GM12878 (cell line): ENCODE data around the gene ADCY6. TPM values are rescaled to one million over a fixed set of nuclear protein-coding genes. Genes with fewer than 3 reads are reported as not detected.

Experiments used
- ATAC-seq: fragments of 200-7000 bp; cut with Tn5 transposase; 3 replicates; pipeline ENCODE4 v1.9.1; 2020; ENCODE audit warnings: mild to moderate bottlenecking, moderate library complexity
- BruUV-seq: library from RNA; stranded (reverse); fragments of 400-500 nt; replicated peaks from 2 replicates; lab custom pipeline; 2021; lab: Mats Ljungman, UMichigan
- CTCF ChIA-PET: fragments of 300-600 bp; sonication (Branson Sonifier 250); formaldehyde crosslinking; extraction: SDS; loops from one replicate; lab custom pipeline; 2021; ENCODE audit warnings: inconsistent platforms; lab: Yijun Ruan, JAX
- POLR2A ChIA-PET: fragments of 350-600 bp; formaldehyde crosslinking; extraction: SDS; loops from one replicate; lab custom pipeline; 2021; ENCODE audit warnings: inconsistent platforms; lab: Charles Lee
- RAD21 ChIA-PET: fragments of 300-600 bp; sonication (Branson Sonifier 250); formaldehyde crosslinking; loops from one replicate; lab custom pipeline; 2023; ENCODE audit warnings: antibody characterized with exemption; ENCODE audit not compliant: unreplicated experiment; lab: Charles Lee
- SMC1A ChIA-PET: fragments of 300-600 bp; sonication (Branson Sonifier 250); formaldehyde crosslinking; loops from one replicate; lab custom pipeline; 2023; ENCODE audit not compliant: unreplicated experiment, uncharacterized antibody; lab: Charles Lee
- DNase-seq: peaks from one replicate; pipeline ENCODE4 v3.0.0-alpha.2; 2011; ENCODE audit warnings: low read depth, low spot score
- FAIRE-seq: peaks from 3 replicates; lab custom pipeline; 2011; peaks lifted over from hg19 to GRCh38; lab: Jason Lieb, UNC
- H2AFZ ChIP-seq: 2 replicates; pipeline ENCODE4 v1.6.0; 2011; ENCODE audit warnings: low read depth, low read length, control low read depth; ENCODE audit not compliant: control insufficient read depth
- H3K27ac ChIP-seq: 2 replicates; pipeline ENCODE4 v1.5.1; 2011; ENCODE audit warnings: control low read depth; ENCODE audit not compliant: control insufficient read depth, insufficient read depth
- H3K27me3 ChIP-seq, 2 experiments: replicated peaks in 1 of 2; 2 replicates each; pipeline versions ENCODE4 v1.6.0 to v1.6.1; 2011; ENCODE audit warnings: low read length in 1 of 2; ENCODE audit not compliant: control insufficient read depth in 2 of 2, insufficient read depth in 2 of 2
- H3K36me3 ChIP-seq, 2 experiments: 2 replicates each; pipeline ENCODE4 v1.5.1; 2011; ENCODE audit warnings: low read length in 1 of 2; ENCODE audit not compliant: control insufficient read depth in 2 of 2, insufficient read depth in 2 of 2
- H3K4me1 ChIP-seq: 2 replicates; pipeline ENCODE4 v1.6.1; 2011; ENCODE audit warnings: mild to moderate bottlenecking, low read length, moderate library complexity, mixed read lengths; ENCODE audit not compliant: control insufficient read depth, insufficient read depth
- H3K4me2 ChIP-seq: 2 replicates; pipeline ENCODE4 v1.6.0; 2011; ENCODE audit warnings: control low read depth; ENCODE audit not compliant: control insufficient read depth, insufficient read depth
- H3K4me3 ChIP-seq: fragments of 200-600 bp; sonication (generic); 2 replicates; pipeline ENCODE4 v1.5.1; 2016
- H3K79me2 ChIP-seq: 2 replicates; pipeline ENCODE4 v1.6.0; 2011; ENCODE audit warnings: low read length; ENCODE audit not compliant: control insufficient read depth, insufficient read depth
- H3K9ac ChIP-seq: 2 replicates; pipeline ENCODE4 v1.8.0; 2011; ENCODE audit warnings: low read length, control low read depth, mixed read lengths; ENCODE audit not compliant: control insufficient read depth, insufficient read depth
- H3K9me3 ChIP-seq: replicated peaks from 3 replicates; pipeline ENCODE4 v1.5.1; 2011; ENCODE audit warnings: mild to moderate bottlenecking, low read length; ENCODE audit not compliant: control insufficient read depth, insufficient read depth
- H4K20me1 ChIP-seq: 2 replicates; pipeline ENCODE4 v1.6.0; 2011; ENCODE audit not compliant: control insufficient read depth, insufficient read depth
- BCL11A ChIP-seq: IDR thresholded peaks from 2 replicates; pipeline ENCODE4 v1.6.1; 2011; ENCODE audit warnings: low read depth, low read length
- BMI1 ChIP-seq: fragments of 450-650 bp; IDR thresholded peaks from 2 replicates; pipeline ENCODE4 v1.6.1; 2016; ENCODE audit warnings: mild to moderate bottlenecking, moderate library complexity, borderline replicate concordance
- KAT2A ChIP-seq: conservative IDR thresholded peaks from 2 replicates; pipeline ENCODE4 v1.6.1; 2011; ENCODE audit warnings: low read depth, low read length; ENCODE audit not compliant: control insufficient read depth
- RAD51 ChIP-seq: fragments of 450-650 bp; IDR thresholded peaks from 2 replicates; pipeline ENCODE4 v1.6.1; 2016; ENCODE audit warnings: moderate library complexity, mild to moderate bottlenecking, inconsistent platforms
- STAT1 ChIP-seq: fragments of 450-650 bp; conservative IDR thresholded peaks from 2 replicates; pipeline ENCODE4 v1.6.1; 2014; ENCODE audit warnings: antibody characterized with exemption, mild to moderate bottlenecking
- TCF3 ChIP-seq: IDR thresholded peaks from 2 replicates; pipeline ENCODE4 v1.6.1; 2012; ENCODE audit warnings: low read depth, mild to moderate bottlenecking, low read length, borderline replicate concordance; ENCODE audit not compliant: insufficient read depth
- USF1 ChIP-seq: IDR thresholded peaks from 2 replicates; pipeline ENCODE4 v1.6.1; 2011; ENCODE audit warnings: borderline replicate concordance, low read depth, mild to moderate bottlenecking, moderate library complexity, mixed read lengths, low read length; ENCODE audit not compliant: insufficient read depth; ENCODE audit errors: extremely low read length
- ZNF24 ChIP-seq: fragments of 450-650 bp; IDR thresholded peaks from 2 replicates; pipeline ENCODE4 v1.6.1; 2017; ENCODE audit warnings: antibody characterized with exemption, mild to moderate bottlenecking
- WGBS: methylation state at CpG from one replicate; pipeline ENCODE4 v1.1.6; 2016; ENCODE audit warnings: low lambda C conversion rate; ENCODE audit not compliant: insufficient replicate concordance, insufficient coverage; ENCODE audit errors: missing lambda C conversion rate; 5-methylcytosine and 5-hydroxymethylcytosine counted together
- in situ Hi-C: fragments of 300-500 bp; cut with MboI; formaldehyde crosslinking; loops from 9 replicates; pipeline ENCODE4 v1.14.3; 2018; ENCODE audit warnings: mixed read lengths
- intact Hi-C: fragments of 100-400 bp; cut with micrococcal nuclease; formaldehyde crosslinking; loops from one replicate; pipeline ENCODE4 v1.14.2; 2022; ENCODE audit not compliant: unreplicated experiment
- polyA plus RNA-seq, 11 experiments: library from polyadenylated mRNA; depleted of rRNA in 4 of 11; unstranded in 6 of 11; stranded (reverse) in 5 of 11; fragments of >200 nt; fragmentation: Nextera tagmentation in 4 of 11; fragmentation: Illumina TruSeq in 1 of 11; extraction: Ambion mirVana in 4 of 11; extraction: Trizol in 1 of 11; gene quantifications; 1 replicate in 1 of 11; 2 replicates in 10 of 11; pipeline versions ENCODE4 v1.2.1 to v1.2.3, GENCODE V29; 2011 to 2016; ENCODE audit warnings: inconsistent platforms in 2 of 11, missing spikeins in 2 of 11, low read depth in 1 of 11
- total RNA-seq, 4 experiments: library from RNA; depleted of rRNA in 3 of 4; stranded (reverse); fragments of >200 nt in 3 of 4; fragmentation: Illumina TruSeq in 1 of 4; extraction: Trizol in 1 of 4; gene quantifications; 2 replicates each; pipeline versions ENCODE4 v1.2.1 to v1.2.3, GENCODE V29; 2013 to 2021

Gene ADCY6
- total and polyA plus RNA-seq, 10 of the 15 experiments (the other 5 are each of a cell fraction or from before 2014, with no cell fraction given), result 0.03 to 2.0 (median 0.14) TPM; not detected in 1

- POLR2A ChIA-PET, result interaction anchor here (0.9 kb wide), 1 partner anchor 94 kb away, joined by 4 read pairs; no protein-coding TSS in a partner anchor
- FAIRE-seq, result no peak
- ATAC-seq, result no peak
Observed at GRCh38 chr12:48838048-48838447, 49.2 kb upstream of the ADCY6 start.

More at GRCh38 chr12:48838048-48838447, 49.2 kb upstream of the ADCY6 start:
- in situ Hi-C loops (no loop called here), intact Hi-C loops (no loop called here)
- no peak overlapping the region for H3K27ac ChIP-seq
- TF ChIP-seq RAD51 (no peak), KAT2A (no peak), TCF3 (no peak), BCL11A (no peak), ZNF24 (no peak), USF1 (no peak), STAT1 (no peak), BMI1 (no peak)
- H3K79me2 ChIP-seq, result no peaks in the 10 kb centered on the region
- RAD21 ChIA-PET, result no interaction called here
- CTCF ChIA-PET, result interaction anchor here (0.9 kb wide), 1 partner anchor 15 kb away, joined by 3 read pairs; no protein-coding TSS in a partner anchor
- H3K27me3 ChIP-seq, result no peaks in the 10 kb centered on the region
- H3K9me3 ChIP-seq, result no peaks in the 10 kb centered on the region
- DNase-seq, result no peak
- H3K9ac ChIP-seq, result no peak overlapping the region
- H3K4me1 ChIP-seq, result no peaks in the 10 kb centered on the region
- no TSS peak for BruUV-seq
- no peak overlapping the region for H3K4me2 ChIP-seq
- H3K36me3 ChIP-seq, result peaks cover 26 to 39% of the 10 kb centered on the region in 2 experiments
- H2AFZ ChIP-seq, result no peak overlapping the region
- no peak overlapping the region for H3K4me3 ChIP-seq
- WGBS, result 98% methylated on average over 4 of the region's 4 CpGs
- H4K20me1 ChIP-seq, result no peaks in the 10 kb centered on the region
- SMC1A ChIA-PET, result no interaction called here
